ENCODE measurements around the gene GGA3. TPM values are rescaled to one million over a fixed set of nuclear protein-coding genes. Genes with fewer than 3 reads are reported as not detected.
A peak's percentile ranks its signal among the peaks of the same experiment; 100 is the strongest.

GGA3 gene
- total and polyA plus RNA-seq, 2 experiments from 2014 or later = 22.5 to 54.3 TPM

- DNase-seq (ENCODE audit: low spot score) (no peak), ATAC-seq (peak; percentile 23)
- H3K27ac ChIP-seq (ENCODE audit: low read depth) = peak overlapping the region; percentile 100
- peaks cover 18% of the 10 kb centered on the region for H4K20me1 ChIP-seq (replicated peaks; ENCODE audit: insufficient read depth)
- no peaks in the 10 kb centered on the region for H3K9me2 ChIP-seq (ENCODE audit: insufficient read depth)
- peaks cover 15% of the 10 kb centered on the region for H3K36me3 ChIP-seq (ENCODE audit: insufficient read depth)
- H3K4me2 ChIP-seq = peak overlapping the region; percentile 100
- H3K27me3 ChIP-seq (ENCODE audit: insufficient read depth) = no peaks in the 10 kb centered on the region
- Mint-ChIP-seq H3K4me3 (peak overlapping the region; percentile 94), H3K36me3 (ENCODE audit: low read depth) (peaks cover 24% of the 10 kb centered on the region), H3K27me3 (ENCODE audit: insufficient read depth, low read depth, poor library complexity) (peaks cover 4% of the 10 kb centered on the region), H3K9me3 (no peaks in the 10 kb centered on the region; the same call in 2 of the 3 replicates), H3K27ac (peak overlapping the region; percentile 100), H3K4me1 (peaks cover 5% of the 10 kb centered on the region; the same call in 2 of the 3 replicates)
- H2AFZ ChIP-seq = peak overlapping the region; percentile 88
- TF ChIP-seq ZNF331 (CRISPR knock-in tag; IDR thresholded peaks at IDR 0.05; ENCODE audit: low read depth) (no peak), CTCF (conservative IDR thresholded peaks at IDR 0.05; ENCODE audit: low read depth in 2 of 2) (no peak), CREB1 (CRISPR knock-in tag; IDR thresholded peaks at IDR 0.05; ENCODE audit: low read depth) (no peak), EZH2phosphoT487 (IDR thresholded peaks at IDR 0.05; ENCODE audit: unreplicated experiment) (no peak), NANOG (IDR thresholded peaks at IDR 0.05; ENCODE audit: borderline replicate concordance) (no peak), JUNB (IDR thresholded peaks at IDR 0.05; ENCODE audit: unreplicated experiment) (no peak), STAT1 (IDR thresholded peaks at IDR 0.05; ENCODE audit: unreplicated experiment) (no peak), ZNF462 (CRISPR knock-in tag; IDR thresholded peaks at IDR 0.05) (no peak), EZH2 (IDR thresholded peaks at IDR 0.05; ENCODE audit: low read depth, unreplicated experiment) (no peak), ZNF114 (CRISPR knock-in tag; IDR thresholded peaks at IDR 0.05) (no peak), POLR2AphosphoS5 (IDR thresholded peaks at IDR 0.05; ENCODE audit: low read depth) (no peak)
- TF ChIP-seq, protein P1, sequence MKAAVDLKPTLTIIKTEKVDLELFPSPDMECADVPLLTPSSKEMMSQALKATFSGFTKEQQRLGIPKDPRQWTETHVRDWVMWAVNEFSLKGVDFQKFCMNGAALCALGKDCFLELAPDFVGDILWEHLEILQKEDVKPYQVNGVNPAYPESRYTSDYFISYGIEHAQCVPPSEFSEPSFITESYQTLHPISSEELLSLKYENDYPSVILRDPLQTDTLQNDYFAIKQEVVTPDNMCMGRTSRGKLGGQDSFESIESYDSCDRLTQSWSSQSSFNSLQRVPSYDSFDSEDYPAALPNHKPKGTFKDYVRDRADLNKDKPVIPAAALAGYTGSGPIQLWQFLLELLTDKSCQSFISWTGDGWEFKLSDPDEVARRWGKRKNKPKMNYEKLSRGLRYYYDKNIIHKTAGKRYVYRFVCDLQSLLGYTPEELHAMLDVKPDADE (IDR thresholded peaks at IDR 0.05) = no peak
- TF ChIP-seq, protein P2, sequence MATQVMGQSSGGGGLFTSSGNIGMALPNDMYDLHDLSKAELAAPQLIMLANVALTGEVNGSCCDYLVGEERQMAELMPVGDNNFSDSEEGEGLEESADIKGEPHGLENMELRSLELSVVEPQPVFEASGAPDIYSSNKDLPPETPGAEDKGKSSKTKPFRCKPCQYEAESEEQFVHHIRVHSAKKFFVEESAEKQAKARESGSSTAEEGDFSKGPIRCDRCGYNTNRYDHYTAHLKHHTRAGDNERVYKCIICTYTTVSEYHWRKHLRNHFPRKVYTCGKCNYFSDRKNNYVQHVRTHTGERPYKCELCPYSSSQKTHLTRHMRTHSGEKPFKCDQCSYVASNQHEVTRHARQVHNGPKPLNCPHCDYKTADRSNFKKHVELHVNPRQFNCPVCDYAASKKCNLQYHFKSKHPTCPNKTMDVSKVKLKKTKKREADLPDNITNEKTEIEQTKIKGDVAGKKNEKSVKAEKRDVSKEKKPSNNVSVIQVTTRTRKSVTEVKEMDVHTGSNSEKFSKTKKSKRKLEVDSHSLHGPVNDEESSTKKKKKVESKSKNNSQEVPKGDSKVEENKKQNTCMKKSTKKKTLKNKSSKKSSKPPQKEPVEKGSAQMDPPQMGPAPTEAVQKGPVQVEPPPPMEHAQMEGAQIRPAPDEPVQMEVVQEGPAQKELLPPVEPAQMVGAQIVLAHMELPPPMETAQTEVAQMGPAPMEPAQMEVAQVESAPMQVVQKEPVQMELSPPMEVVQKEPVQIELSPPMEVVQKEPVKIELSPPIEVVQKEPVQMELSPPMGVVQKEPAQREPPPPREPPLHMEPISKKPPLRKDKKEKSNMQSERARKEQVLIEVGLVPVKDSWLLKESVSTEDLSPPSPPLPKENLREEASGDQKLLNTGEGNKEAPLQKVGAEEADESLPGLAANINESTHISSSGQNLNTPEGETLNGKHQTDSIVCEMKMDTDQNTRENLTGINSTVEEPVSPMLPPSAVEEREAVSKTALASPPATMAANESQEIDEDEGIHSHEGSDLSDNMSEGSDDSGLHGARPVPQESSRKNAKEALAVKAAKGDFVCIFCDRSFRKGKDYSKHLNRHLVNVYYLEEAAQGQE (IDR thresholded peaks at IDR 0.05; ENCODE audit: unreplicated experiment) = no peak
- peak overlapping the region; percentile 97 for H3K4me3 ChIP-seq
- H3K79me2 ChIP-seq (replicated peaks; ENCODE audit: insufficient read depth) = peaks cover 48% of the 10 kb centered on the region
- H3K4me1 ChIP-seq (ENCODE audit: insufficient read depth) = peaks cover 14% of the 10 kb centered on the region
- peaks cover 22% of the 10 kb centered on the region for H3F3A ChIP-seq (replicated peaks; ENCODE audit: low read depth)
Measured at GRCh38 chr17:75205793-75206163, 55.6 kb downstream of the GGA3 start.

All from GM23338 (cell line).